CD4-positive, alpha-beta T cell treated with Interleukin-21 for 1 hour (primary cell): ENCODE results near the gene SLC4A8.

ENCODE experiments used
- DNase-seq: peaks from one replicate; pipeline ENCODE4 v3.0.0-alpha.2; 2020

SLC4A8 gene

GRCh38 chr12:51528852-51529650, 104.4 kb downstream of the SLC4A8 start:
- DNase-seq, result no peak

GRCh38 chr12:51529651-51529970, 105.0 kb downstream of the SLC4A8 start:
- DNase-seq, result no peak

- DNase-seq, result no peak
These were observed 105.6 kb downstream of the SLC4A8 start for GRCh38 chr12:51530208-51530607.

GRCh38 chr12:51531284-51531977, 106.8 kb downstream of the SLC4A8 start:
- no peak for DNase-seq

GRCh38 chr12:51531978-51532497, 107.4 kb downstream of the SLC4A8 start:
- DNase-seq, result peak; percentile 79

GRCh38 chr12:51533799-51534198, 109.2 kb downstream of the SLC4A8 start:
- DNase-seq, result no peak

GRCh38 chr12:51534216-51535074, 109.8 kb downstream of the SLC4A8 start:
- DNase-seq, result no peak

- no peak for DNase-seq
These were observed 111.5 kb downstream of the SLC4A8 start for GRCh38 chr12:51536159-51536558.

- DNase-seq, result no peak
These were observed 113.5 kb downstream of the SLC4A8 start for GRCh38 chr12:51538149-51538548.

GRCh38 chr12:51538599-51538998, 114.0 kb downstream of the SLC4A8 start:
- no peak for DNase-seq

GRCh38 chr12:51540996-51541395, 116.4 kb downstream of the SLC4A8 start:
- no peak for DNase-seq

GRCh38 chr12:51546097-51546496, 121.5 kb downstream of the SLC4A8 start:
- no peak for DNase-seq

- no peak for DNase-seq
These were observed 123.0 kb downstream of the SLC4A8 start for GRCh38 chr12:51547606-51548005.

GRCh38 chr12:51548241-51548640, 123.6 kb downstream of the SLC4A8 start:
- no peak for DNase-seq

GRCh38 chr12:51549637-51550036, 125.0 kb downstream of the SLC4A8 start:
- no peak for DNase-seq
